H1 (cell line): ENCODE measurements around the gene GABRP. TPM values are rescaled to one million over a fixed set of nuclear protein-coding genes. Genes with fewer than 3 reads are reported as not detected.

Source experiments
- CTCF ChIA-PET: fragments of 300-600 bp; sonication (Branson Sonifier 250); formaldehyde crosslinking; loops from one replicate; lab custom pipeline; 2021; ENCODE audit not compliant: partially characterized antibody; lab: Charles Lee
- POLR2A ChIA-PET: fragments of 300-600 bp; sonication (Branson Sonifier 250); formaldehyde crosslinking; loops from one replicate; lab custom pipeline; 2021; ENCODE audit warnings: inconsistent platforms; ENCODE audit not compliant: partially characterized antibody; lab: Charles Lee
- DNase-seq, 2 experiments: peaks; one replicate each; pipeline versions ENCODE4 v3.0.0 to v3.0.0-alpha.2; 2010 to 2022; ENCODE audit warnings: low spot score in 2 of 2, low read depth in 1 of 2, mixed read lengths in 1 of 2
- FAIRE-seq: peaks from 2 replicates; lab custom pipeline; 2011; peaks lifted over from hg19 to GRCh38; lab: Jason Lieb, UNC
- H2AFZ ChIP-seq: 2 replicates; pipeline ENCODE4 v1.8.1; 2012; ENCODE audit warnings: low read length, inconsistent platforms
- H2AK5ac ChIP-seq: 2 replicates; pipeline ENCODE4 v1.6.1; 2013; ENCODE audit warnings: low read depth, low read length
- H2BK120ac ChIP-seq: replicated peaks from 2 replicates; pipeline ENCODE3; 2013; ENCODE audit warnings: low read depth, low read length, inconsistent platforms
- H2BK12ac ChIP-seq: 2 replicates; pipeline ENCODE4 v1.6.1; 2013; ENCODE audit warnings: low read depth, low read length
- H2BK15ac ChIP-seq: 2 replicates; pipeline ENCODE4 v1.6.1; 2013; ENCODE audit warnings: low read length
- H2BK20ac ChIP-seq: 2 replicates; pipeline ENCODE4 v1.6.1; 2013; ENCODE audit warnings: low read length
- H2BK5ac ChIP-seq: 2 replicates; pipeline ENCODE4 v1.6.1; 2013; ENCODE audit warnings: low read depth, low read length
- H3K14ac ChIP-seq: 2 replicates; pipeline ENCODE4 v1.6.1; 2013; ENCODE audit warnings: inconsistent platforms; ENCODE audit not compliant: insufficient read length
- H3K18ac ChIP-seq: 2 replicates; pipeline ENCODE4 v1.6.1; 2013; ENCODE audit warnings: low read length; ENCODE audit errors: extremely low read depth
- H3K23ac ChIP-seq: 2 replicates; pipeline ENCODE4 v1.6.1; 2013; ENCODE audit warnings: inconsistent platforms; ENCODE audit not compliant: insufficient read length
- H3K23me2 ChIP-seq: 2 replicates; pipeline ENCODE4 v1.6.1; 2013; ENCODE audit warnings: low read depth, low read length
- H3K27ac ChIP-seq: 2 replicates; pipeline ENCODE4 v1.6.1; 2011; ENCODE audit warnings: low read depth, low read length, inconsistent platforms
- H3K27me3 ChIP-seq, 4 experiments: replicated peaks in 1 of 4; 1 replicate in 1 of 4; 2 replicates in 3 of 4; pipeline versions ENCODE4 v1.6.1 to v1.8.1; 2011 to 2013; ENCODE audit warnings: low read length in 3 of 4, mild to moderate bottlenecking in 3 of 4, inconsistent platforms in 2 of 4, mixed read lengths in 2 of 4, moderate library complexity in 1 of 4; ENCODE audit not compliant: control insufficient read depth in 3 of 4, insufficient read depth in 3 of 4; ENCODE audit errors: extremely low read depth in 1 of 4
- H3K36me3 ChIP-seq, 4 experiments: 2 replicates each; pipeline versions ENCODE4 v1.6.1 to v1.8.1; 2011 to 2013; ENCODE audit warnings: mild to moderate bottlenecking in 4 of 4, low read length in 3 of 4, moderate library complexity in 2 of 4, control low read depth in 1 of 4, inconsistent platforms in 1 of 4; ENCODE audit not compliant: insufficient read depth in 4 of 4, control insufficient read depth in 2 of 4
- H3K4ac ChIP-seq: replicated peaks from 2 replicates; pipeline ENCODE3; 2013; ENCODE audit warnings: low read length, low read depth, mixed read lengths, inconsistent platforms; ENCODE audit not compliant: insufficient read length
- H3K4me1 ChIP-seq, 4 experiments: replicated peaks in 1 of 4; 1 replicate in 1 of 4; 2 replicates in 3 of 4; pipeline versions ENCODE4 v1.6.1 to v1.8.1; 2011 to 2013; ENCODE audit warnings: low read length in 3 of 4, inconsistent platforms in 2 of 4, mixed read lengths in 1 of 4; ENCODE audit not compliant: insufficient read depth in 4 of 4, control insufficient read depth in 3 of 4
- H3K4me2 ChIP-seq, 2 experiments: 2 replicates each; pipeline versions ENCODE4 v1.6.1 to v1.8.1; 2011 to 2013; ENCODE audit warnings: low read depth in 2 of 2, low read length in 2 of 2, control low read depth in 1 of 2, inconsistent platforms in 1 of 2, mild to moderate bottlenecking in 1 of 2; ENCODE audit not compliant: insufficient read depth in 1 of 2
- H3K4me3 ChIP-seq, 4 experiments: fragments of 200-600, 300-600 bp in 1 of 4; sonication (generic), shearing (Covaris generic), sonication (Bioruptor Twin) in 1 of 4; 2 replicates each; pipeline versions ENCODE4 v1.5.1 to v1.8.1; 2011 to 2016; ENCODE audit warnings: low read length in 4 of 4, low read depth in 3 of 4, control low read depth in 2 of 4, inconsistent platforms in 2 of 4, mild to moderate bottlenecking in 2 of 4, mixed read lengths in 1 of 4, moderate library complexity in 1 of 4; ENCODE audit not compliant: insufficient read depth in 2 of 4; ENCODE audit errors: extremely low read depth in 1 of 4
- H3K56ac ChIP-seq: replicated peaks from 2 replicates; pipeline ENCODE3; 2013; ENCODE audit warnings: low read depth, mild to moderate bottlenecking, mixed read lengths, low read length, inconsistent platforms; ENCODE audit not compliant: insufficient read length
- H3K79me1 ChIP-seq: 2 replicates; pipeline ENCODE4 v1.6.1; 2013; ENCODE audit warnings: low read depth, low read length, control low read depth
- H3K79me2 ChIP-seq, 2 experiments: 2 replicates each; pipeline versions ENCODE4 v1.6.1 to v1.8.1; 2012 to 2013; ENCODE audit warnings: low read length in 2 of 2, mild to moderate bottlenecking in 2 of 2, inconsistent platforms in 1 of 2; ENCODE audit not compliant: insufficient read depth in 2 of 2, control insufficient read depth in 1 of 2
- H3K9ac ChIP-seq, 4 experiments: replicated peaks in 1 of 4; 1 replicate in 1 of 4; 2 replicates in 3 of 4; pipeline versions ENCODE4 v1.6.1 to v1.8.1; 2011 to 2013; ENCODE audit warnings: low read depth in 3 of 4, low read length in 3 of 4, control low read depth in 2 of 4, mild to moderate bottlenecking in 2 of 4, moderate library complexity in 2 of 4, inconsistent platforms in 1 of 4; ENCODE audit errors: extremely low read depth in 1 of 4
- H3K9me3 ChIP-seq, 2 experiments: 2 replicates each; pipeline versions ENCODE4 v1.6.1 to v1.8.1; 2012 to 2013; ENCODE audit warnings: mild to moderate bottlenecking in 2 of 2, moderate library complexity in 2 of 2, control low read depth in 1 of 2, inconsistent platforms in 1 of 2, low read depth in 1 of 2, low read length in 1 of 2, mixed read lengths in 1 of 2; ENCODE audit not compliant: insufficient read depth in 2 of 2
- H4K20me1 ChIP-seq, 2 experiments: replicated peaks in 1 of 2; 2 replicates each; pipeline versions ENCODE3 to v1.8.1; 2011 to 2013; ENCODE audit warnings: inconsistent platforms in 2 of 2, low read length in 2 of 2, mild to moderate bottlenecking in 1 of 2; ENCODE audit not compliant: insufficient read depth in 2 of 2, control insufficient read depth in 1 of 2
- H4K5ac ChIP-seq: 2 replicates; pipeline ENCODE4 v1.6.1; 2013; ENCODE audit warnings: low read length, low read depth, mixed read lengths, inconsistent platforms; ENCODE audit not compliant: insufficient read length
- H4K8ac ChIP-seq: 2 replicates; pipeline ENCODE4 v1.8.0; 2013; ENCODE audit warnings: mild to moderate bottlenecking, moderate library complexity, low read length, inconsistent platforms; ENCODE audit not compliant: insufficient read depth; ENCODE audit errors: extremely low read depth
- H4K91ac ChIP-seq: replicated peaks from 2 replicates; pipeline ENCODE3; 2013; ENCODE audit warnings: low read length, mixed read lengths, inconsistent platforms; ENCODE audit not compliant: insufficient read length
- BCL11A ChIP-seq, 2 experiments: IDR thresholded peaks; one replicate each; pipeline ENCODE4 v1.6.1; 2011; ENCODE audit warnings: low read depth in 2 of 2, low read length in 2 of 2, mild to moderate bottlenecking in 2 of 2
- CBX5 ChIP-seq: fragments of 300-800, 300-1000 bp; sonication (generic); IDR thresholded peaks from 2 replicates; pipeline ENCODE4 v1.7.1; 2016; ENCODE audit warnings: antibody characterized with exemption, low read length, low read depth
- EP300 ChIP-seq, 2 experiments: IDR thresholded peaks; 1 replicate in 1 of 2; 2 replicates in 1 of 2; pipeline ENCODE4 v1.6.1; 2011 to 2012; ENCODE audit warnings: low read depth in 2 of 2, low read length in 2 of 2, mild to moderate bottlenecking in 2 of 2, borderline replicate concordance in 1 of 2, inconsistent platforms in 1 of 2, moderate library complexity in 1 of 2
- GABPA ChIP-seq: IDR thresholded peaks from 2 replicates; pipeline ENCODE4 v1.6.1; 2011; ENCODE audit warnings: mild to moderate bottlenecking, low read length, moderate library complexity, borderline replicate concordance; ENCODE audit not compliant: insufficient read depth
- JUN ChIP-seq: IDR thresholded peaks from 2 replicates; pipeline ENCODE4 v1.6.1; 2011; ENCODE audit warnings: low read depth, mild to moderate bottlenecking, improper control_type of control experiment, low read length
- KDM1A ChIP-seq: fragments of 200-600, 300-600 bp; sonication (generic); IDR thresholded peaks from 2 replicates; pipeline ENCODE4 v1.7.1; 2016; ENCODE audit warnings: mild to moderate bottlenecking, low read length, borderline replicate concordance
- MAX ChIP-seq: IDR thresholded peaks from 2 replicates; pipeline ENCODE4 v1.6.1; 2012; ENCODE audit warnings: inconsistent platforms
- PHF8 ChIP-seq: fragments of 200-600 bp; sonication (generic); conservative IDR thresholded peaks from 2 replicates; pipeline ENCODE4 v1.7.1; 2012; ENCODE audit warnings: low read depth, mild to moderate bottlenecking, inconsistent platforms, low read length, moderate library complexity
- SIX5 ChIP-seq: IDR thresholded peaks from 2 replicates; pipeline ENCODE4 v1.6.1; 2011; ENCODE audit warnings: mild to moderate bottlenecking, low read depth, low read length
- SRF ChIP-seq: IDR thresholded peaks from 2 replicates; pipeline ENCODE4 v1.6.1; 2011; ENCODE audit warnings: mild to moderate bottlenecking, low read depth, low read length, moderate library complexity
- USF2 ChIP-seq: IDR thresholded peaks from 2 replicates; pipeline ENCODE4 v1.6.1; 2011; ENCODE audit warnings: low read length, improper control_type of control experiment
- YY1 ChIP-seq: IDR thresholded peaks from 2 replicates; pipeline ENCODE4 v1.6.1; 2011; ENCODE audit warnings: low read depth, mild to moderate bottlenecking, low read length
- WGBS, 2 experiments: shearing (Covaris generic) in 1 of 2; methylation state at CpG; one replicate each; pipeline versions ENCODE4 v1.1.6 to v1.1.7; 2013 to 2015; ENCODE audit warnings: low lambda C conversion rate in 2 of 2, mixed read lengths in 2 of 2, inconsistent platforms in 1 of 2, low coverage in 1 of 2, missing lambda C conversion rate in 1 of 2; ENCODE audit not compliant: insufficient replicate concordance in 2 of 2, insufficient coverage in 1 of 2, insufficient read length in 1 of 2; ENCODE audit errors: extremely low coverage in 1 of 2, missing lambda C conversion rate in 1 of 2; 5-methylcytosine and 5-hydroxymethylcytosine counted together
- polyA plus RNA-seq, 7 experiments: library from polyadenylated mRNA; depleted of rRNA in 3 of 7; stranded (reverse) in 5 of 7; unstranded in 2 of 7; fragments of >200 nt in 5 of 7; fragments of 200-250 nt in 2 of 7; gene quantifications; 1 replicate in 5 of 7; 2 replicates in 1 of 7; 4 replicates in 1 of 7; pipeline versions ENCODE4 v1.2.1 to v1.2.3, GENCODE V29; 2011 to 2013; ENCODE audit warnings: missing spikeins in 2 of 7, mixed read lengths in 2 of 7
- total RNA-seq: library from RNA; stranded (reverse); fragmentation: NEBNext Ultra II Directional; extraction: Animal tissue kit (Norgen Biotek cat#: 25700); gene quantifications from 2 replicates; pipeline ENCODE4 v1.2.1, GENCODE V29; 2021

Gene GABRP
- total and polyA plus RNA-seq, 2 of the 8 experiments (the other 6 are each of a cell fraction or from before 2014, with no cell fraction given): 3.7 to 4.0 TPM

DNA sequence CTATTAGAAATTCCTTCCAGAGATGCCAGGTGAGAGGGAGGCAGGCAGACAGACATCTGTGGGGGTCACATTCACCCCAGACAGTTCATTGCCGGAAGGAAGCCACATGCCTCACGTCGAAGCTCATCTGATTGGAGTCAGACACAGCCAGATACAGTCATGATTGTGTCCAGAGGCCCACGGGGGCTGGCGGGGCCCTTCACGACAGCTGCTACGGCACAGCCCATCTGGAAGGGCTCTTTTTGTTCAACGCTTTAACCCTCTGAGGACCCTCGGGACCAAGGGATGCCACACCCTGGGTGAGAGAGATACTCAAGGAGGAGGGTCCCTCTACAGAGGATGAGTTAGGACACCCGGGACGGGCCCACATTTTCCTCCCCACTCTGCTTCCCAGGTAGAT is 31.9 kb upstream of the GABRP start:
- POLR2A ChIA-PET: interaction anchor here (0.8 to 11.3 kb wide), 4 partner anchors 8 to 74 kb away, joined by 3 to 190 read pairs (median 78); partner anchors contain the start of gene GABRP
- Histone ChIP-seq H3K23ac (no peak overlapping the region), H2BK15ac (peak overlapping the region; percentile 5; the same call in 1 of the 2 replicates), H3K18ac (0 out of 2 replicates have a peak overlapping the region, but pooled peaks have one; percentile 27), H2BK12ac (peak overlapping the region; percentile 13; the same call in 1 of the 2 replicates), H3K27ac (no peak overlapping the region), H2BK5ac (peak overlapping the region; percentile 49; the same call in 1 of the 2 replicates), H4K5ac (no peak overlapping the region), H2BK120ac (no peak overlapping the region), H3K4me2 (no peak overlapping the region), H4K91ac (peak overlapping the region; percentile 36), H3K56ac (no peak overlapping the region), H3K14ac (no peak overlapping the region), H3K4ac (no peak overlapping the region), H3K4me3 (no peak overlapping the region), H3K9ac (no peak overlapping the region), H3K79me1 (no peaks in the 10 kb centered on the region), H3K79me2 (no peaks in the 10 kb centered on the region), H3K4me1 (peaks cover 0 to 4% (median under 1%) of the 10 kb centered on the region in 4 experiments; a peak in 2 of 7 replicates), H4K20me1 (no peaks in the 10 kb centered on the region), H2BK20ac (peak overlapping the region; percentile 66; the same call in 1 of the 2 replicates), H4K8ac (no peak overlapping the region; the same call in 1 of the 2 replicates), H3K27me3 (no peaks in the 10 kb centered on the region), H3K23me2 (peaks cover 10% of the 10 kb centered on the region; the same call in 1 of the 2 replicates), H3K36me3 (0 out of 8 replicates have a peak, but pooled peaks cover 0 to 4% (median 0%) of the 10 kb centered on the region in 4 experiments), H2AK5ac (no peak overlapping the region), H2AFZ (no peak overlapping the region), H3K9me3 (no peaks in the 10 kb centered on the region)
- FAIRE-seq (no peak), DNase-seq (no peak)
- 82% methylated on average over 11 of the region's 11 CpGs; no CpG with 5 or more reads in 1 of the 2 experiments for WGBS, 2 experiments
- CTCF ChIA-PET: interaction anchor here (0.5 to 21.2 kb wide), 6 partner anchors 19 to 108 kb away, joined by 3 to 650 read pairs (median 47); partner anchors contain the start of gene GABRP
- TF ChIP-seq USF2 (no peak), BCL11A (IDR thresholded peaks at IDR 0.05; ENCODE audit: low read depth in 2 of 2, low read length in 2 of 2) (no peak), SIX5 (no peak), GABPA (no peak), PHF8 (no peak), EP300 (IDR thresholded peaks at IDR 0.05; ENCODE audit: borderline replicate concordance in 1 of 2, low read depth in 2 of 2, low read length in 2 of 2) (no peak), YY1 (no peak), KDM1A (no peak), CBX5 (no peak), MAX (no peak), SRF (no peak), JUN (no peak)
